Skin of body (tissue), 2 donors: ENCODE measurements around the gene VIPAS39. TPM values are rescaled to one million over a fixed set of nuclear protein-coding genes. Genes with fewer than 3 reads are reported as not detected.

ENCODE experiments used
- DNase-seq: peaks from one replicate; lab custom pipeline; 2025; lab: John Stamatoyannopoulos, UW
- total RNA-seq: library from RNA; depleted of rRNA; stranded (reverse); fragments of >200 nt; gene quantifications from one replicate; pipeline ENCODE4 v1.2.3, GENCODE V29; 2014

Gene VIPAS39
- total RNA-seq: 16.7 TPM

GRCh38 chr14:77457522-77458248 lies at the start of gene VIPAS39, which contains the start of gene AHSA1:
TSS of gene VIPAS39 (minus strand) at chr14:77457601. CDS start at chr14:77454102, 3,499 bp downstream.
TSS of gene AHSA1 (plus strand) at chr14:77458093. CDS start at chr14:77458190, 97 bp downstream.
- peak; percentile 99 for DNase-seq

GRCh38 chr14:77505031-77505430 lies 47.6 kb upstream of the VIPAS39 start:
- DNase-seq: no peak

GRCh38 chr14:77503138-77503537 lies 45.7 kb upstream of the VIPAS39 start:
- DNase-seq: no peak

- no peak for DNase-seq
Observed at GRCh38 chr14:77502109-77502782, 44.8 kb upstream of the VIPAS39 start.

GRCh38 chr14:77498984-77499527 lies 41.7 kb upstream of the VIPAS39 start:
- DNase-seq: no peak

- DNase-seq: no peak
Observed at GRCh38 chr14:77498120-77498979, 40.9 kb upstream of the VIPAS39 start, which contains the start of gene ISM2. TSS of gene ISM2 (minus strand) at chr14:77498816. CDS start at chr14:77498793, 23 bp downstream.

- no peak for DNase-seq
Observed at GRCh38 chr14:77495334-77495733, 37.9 kb upstream of the VIPAS39 start.

GRCh38 chr14:77491056-77491455 lies 33.7 kb upstream of the VIPAS39 start:
- no peak for DNase-seq

- DNase-seq: no peak
Observed at GRCh38 chr14:77490347-77490986, 33.1 kb upstream of the VIPAS39 start.

GRCh38 chr14:77489041-77489440 lies 31.6 kb upstream of the VIPAS39 start:
- no peak for DNase-seq

- no peak for DNase-seq
Observed at GRCh38 chr14:77488558-77488957, 31.2 kb upstream of the VIPAS39 start.

- no peak for DNase-seq
Observed at GRCh38 chr14:77485901-77486678, 28.7 kb upstream of the VIPAS39 start.

GRCh38 chr14:77485256-77485655 lies 27.9 kb upstream of the VIPAS39 start:
- DNase-seq: no peak

GRCh38 chr14:77482422-77482821 lies 25.0 kb upstream of the VIPAS39 start:
- no peak for DNase-seq

GRCh38 chr14:77478796-77479195 lies 21.4 kb upstream of the VIPAS39 start:
- DNase-seq: no peak

GRCh38 chr14:77478029-77478428 lies 20.6 kb upstream of the VIPAS39 start:
- no peak for DNase-seq

- no peak for DNase-seq
Observed at GRCh38 chr14:77475432-77476115, 18.2 kb upstream of the VIPAS39 start.

- no peak for DNase-seq
Observed at GRCh38 chr14:77474479-77475177, 17.2 kb upstream of the VIPAS39 start.

GRCh38 chr14:77473921-77474320 lies 16.5 kb upstream of the VIPAS39 start:
- no peak for DNase-seq
